ENCODE data around the gene ATXN10. TPM values are rescaled to one million over a fixed set of nuclear protein-coding genes. Genes with fewer than 3 reads are reported as not detected.

The ATXN10 gene
- polyA plus RNA-seq, 3 donors = 60.1 to 106 (median 92.4) TPM

- Histone ChIP-seq H4K20me1 (ENCODE audit: insufficient read depth, low read length) (no peaks in the 10 kb centered on the region), H3K4me3 (replicated peaks in 1 of 3; ENCODE audit: low read depth in 2 of 3, low read length in 3 of 3) (no peak overlapping the region), H3K9ac (ENCODE audit: insufficient read depth, low read length, poor library complexity, severe bottlenecking) (no peak overlapping the region), H3K4me1 (ENCODE audit: control insufficient read depth in 1 of 2, insufficient read depth in 2 of 2, low read length in 2 of 2) (no peaks in the 10 kb centered on the region), H3K27me3 (ENCODE audit: control insufficient read depth in 2 of 2, insufficient read depth in 2 of 2, low read length in 2 of 2) (no peaks in the 10 kb centered on the region), H3K27ac (ENCODE audit: low read depth in 1 of 2, low read length in 2 of 2) (no peak overlapping the region), H3K36me3 (replicated peaks in 1 of 2; ENCODE audit: control insufficient read depth in 1 of 2, insufficient read depth in 2 of 2, low read length in 2 of 2) (peaks cover 0 to 29% of the 10 kb centered on the region in 2 donors), H3K4me2 (replicated peaks; ENCODE audit: extremely low read depth, low read length, poor library complexity, severe bottlenecking) (no peak overlapping the region), H3K9me3 (replicated peaks in 1 of 2; ENCODE audit: control insufficient read depth in 1 of 2, insufficient read depth in 1 of 2, low read length in 2 of 2) (no peaks in the 10 kb centered on the region), H2AFZ (ENCODE audit: insufficient read depth, low read depth, low read length, poor library complexity, severe bottlenecking) (no peak overlapping the region), H3K79me2 (ENCODE audit: insufficient read depth, low read length) (no peaks in the 10 kb centered on the region)
- Mint-ChIP-seq H3K4me1 (no peaks in the 10 kb centered on the region), H3K27ac (no peak overlapping the region), H3K9me3 (no peaks in the 10 kb centered on the region), H3K27me3 (ENCODE audit: low read depth in 3 of 3) (no peaks in the 10 kb centered on the region), H3K4me3 (no peak overlapping the region), H3K36me3 (peaks cover 24 to 26% of the 10 kb centered on the region in 2 donors)
- no peak for DNase-seq
- WGBS (ENCODE audit: insufficient coverage) = 94% methylated on average over 10 of the region's 10 CpGs
- TF ChIP-seq CTCF (IDR thresholded peaks at IDR 0.05) = no peak
- intact Hi-C loops (cut with micrococcal nuclease) = no loop called here
Measured at GRCh38 chr22:45763236-45763624, 91.6 kb downstream of the ATXN10 start.

DNA sequence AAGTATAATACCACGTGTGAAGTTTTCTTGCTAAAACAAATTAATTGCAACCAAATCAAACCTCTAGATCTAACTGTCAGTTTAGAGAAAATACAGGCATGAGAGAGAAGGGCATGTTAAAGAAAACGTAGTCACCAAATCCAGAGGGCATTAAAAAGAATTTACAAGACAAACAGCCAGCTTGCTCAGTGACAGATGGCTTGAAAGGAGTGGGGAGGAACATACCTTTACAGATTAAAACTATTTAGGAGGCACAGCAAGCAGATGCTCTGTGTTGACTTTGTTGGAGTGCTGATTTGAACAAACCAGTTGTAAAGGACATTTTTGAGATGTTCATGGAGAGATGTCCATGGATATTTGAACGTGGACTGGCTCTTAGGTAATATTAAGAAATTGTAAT, 96.9 kb downstream of the ATXN10 start:
- WGBS (ENCODE audit: insufficient coverage) = 100% methylated on average over 1 of the region's 3 CpGs

More for the DNA sequence above, 96.9 kb downstream of the ATXN10 start:
- Histone ChIP-seq H3K36me3 (replicated peaks in 1 of 2; ENCODE audit: control insufficient read depth in 1 of 2, insufficient read depth in 2 of 2, low read length in 2 of 2) (peaks cover 0 to 35% of the 10 kb centered on the region in 2 donors), H4K20me1 (ENCODE audit: insufficient read depth, low read length) (peaks cover 13% of the 10 kb centered on the region), H3K4me3 (replicated peaks in 1 of 3; ENCODE audit: low read depth in 2 of 3, low read length in 3 of 3) (no peak overlapping the region), H3K27me3 (ENCODE audit: control insufficient read depth in 2 of 2, insufficient read depth in 2 of 2, low read length in 2 of 2) (no peaks in the 10 kb centered on the region), H3K27ac (ENCODE audit: low read depth in 1 of 2, low read length in 2 of 2) (no peak overlapping the region), H2AFZ (ENCODE audit: insufficient read depth, low read depth, low read length, poor library complexity, severe bottlenecking) (no peak overlapping the region), H3K4me2 (replicated peaks; ENCODE audit: extremely low read depth, low read length, poor library complexity, severe bottlenecking) (no peak overlapping the region), H3K79me2 (ENCODE audit: insufficient read depth, low read length) (no peaks in the 10 kb centered on the region), H3K9me3 (replicated peaks in 1 of 2; ENCODE audit: control insufficient read depth in 1 of 2, insufficient read depth in 1 of 2, low read length in 2 of 2) (no peaks in the 10 kb centered on the region), H3K9ac (ENCODE audit: insufficient read depth, low read length, poor library complexity, severe bottlenecking) (no peak overlapping the region), H3K4me1 (ENCODE audit: control insufficient read depth in 1 of 2, insufficient read depth in 2 of 2, low read length in 2 of 2) (no peaks in the 10 kb centered on the region)
- Mint-ChIP-seq H3K36me3 (peaks cover 36 to 47% of the 10 kb centered on the region in 2 donors), H3K4me3 (no peak overlapping the region), H3K4me1 (peaks cover 3% of the 10 kb centered on the region), H3K27ac (no peak overlapping the region), H3K27me3 (ENCODE audit: low read depth in 3 of 3) (no peaks in the 10 kb centered on the region), H3K9me3 (peaks cover 0 to 7% (median 0%) of the 10 kb centered on the region in 7 donors)
- DNase-seq = no peak
- intact Hi-C loops (cut with micrococcal nuclease) = no loop called here
- TF ChIP-seq CTCF (IDR thresholded peaks at IDR 0.05) = no peak

All from CD14-positive monocyte (primary cell).